HEK293 (cell line): ENCODE data around the gene CREB5.

Experiments used
- CTCF ChIP-seq: fragments of 450-650 bp; formaldehyde crosslinking; IDR thresholded peaks from 2 replicates; pipeline ENCODE4 v1.5.1; 2016; ENCODE audit warnings: missing biosample characterization, missing genetic modification characterization
- MZF1 ChIP-seq: fragments of 450-650 bp; formaldehyde crosslinking; IDR thresholded peaks from 2 replicates; pipeline ENCODE4 v1.5.1; 2017; ENCODE audit warnings: missing biosample characterization, missing genetic modification characterization, borderline replicate concordance
- ZNF157 ChIP-seq: fragments of 450-650 bp; formaldehyde crosslinking; IDR thresholded peaks from 2 replicates; pipeline ENCODE4 v1.5.1; 2016; ENCODE audit warnings: missing biosample characterization, missing genetic modification characterization
- ZNF19 ChIP-seq: fragments of 450-650 bp; formaldehyde crosslinking; IDR thresholded peaks from 2 replicates; pipeline ENCODE4; 2016; ENCODE audit warnings: missing biosample characterization, missing genetic modification characterization, low read depth
- ZNF521 ChIP-seq: fragments of 450-650 bp; formaldehyde crosslinking; IDR thresholded peaks from 2 replicates; pipeline ENCODE4 v1.5.1; 2017; ENCODE audit warnings: missing biosample characterization, mild to moderate bottlenecking, missing genetic modification characterization
- ZNF544 ChIP-seq: fragments of 450-650 bp; formaldehyde crosslinking; IDR thresholded peaks from 2 replicates; pipeline ENCODE4 v1.5.0; 2017; ENCODE audit warnings: missing biosample characterization, missing genetic modification characterization
- TF ChIP-seq, protein P1 (sequence below): fragments of 450-650 bp; formaldehyde crosslinking; IDR thresholded peaks from 2 replicates; pipeline ENCODE4 v1.5.1; 2017; ENCODE audit warnings: missing biosample characterization, missing genetic modification characterization
- TF ChIP-seq, protein P2 (sequence below): fragments of 450-650 bp; formaldehyde crosslinking; optimal IDR thresholded peaks from 2 replicates; pipeline ENCODE3; 2016; ENCODE audit warnings: missing biosample characterization, mild to moderate bottlenecking, missing genetic modification characterization

DNA sequence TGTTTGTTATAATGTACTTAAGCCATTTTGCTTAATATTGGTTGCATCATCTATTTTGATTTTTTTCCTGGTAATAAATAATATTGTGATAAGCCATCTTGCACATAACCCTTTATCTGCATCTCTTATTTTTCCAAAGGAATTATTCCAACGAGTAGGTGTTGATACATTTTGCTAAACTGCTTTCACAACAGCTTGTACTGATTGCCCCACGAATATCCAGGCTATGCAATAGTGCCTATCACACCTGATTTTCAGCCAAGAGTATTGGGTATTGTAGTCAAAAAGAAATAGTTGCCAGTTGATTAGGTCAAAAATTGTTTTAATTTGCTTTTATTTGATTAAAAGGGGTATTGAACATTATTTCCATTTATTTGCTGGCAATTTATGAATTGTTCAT is 20.7 kb downstream of the CREB5 start:
- no peak for TF ChIP-seq CTCF
- TF ChIP-seq, protein P1, sequence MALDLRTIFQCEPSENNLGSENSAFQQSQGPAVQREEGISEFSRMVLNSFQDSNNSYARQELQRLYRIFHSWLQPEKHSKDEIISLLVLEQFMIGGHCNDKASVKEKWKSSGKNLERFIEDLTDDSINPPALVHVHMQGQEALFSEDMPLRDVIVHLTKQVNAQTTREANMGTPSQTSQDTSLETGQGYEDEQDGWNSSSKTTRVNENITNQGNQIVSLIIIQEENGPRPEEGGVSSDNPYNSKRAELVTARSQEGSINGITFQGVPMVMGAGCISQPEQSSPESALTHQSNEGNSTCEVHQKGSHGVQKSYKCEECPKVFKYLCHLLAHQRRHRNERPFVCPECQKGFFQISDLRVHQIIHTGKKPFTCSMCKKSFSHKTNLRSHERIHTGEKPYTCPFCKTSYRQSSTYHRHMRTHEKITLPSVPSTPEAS (tag by site-specific recombination) = no peak
- TF ChIP-seq MZF1 = no peak
- TF ChIP-seq ZNF544 (tag by site-specific recombination) = no peak
- no peak for TF ChIP-seq ZNF521 (tag by site-specific recombination)
- TF ChIP-seq ZNF157 (tag by site-specific recombination) = no peak
- TF ChIP-seq, protein P2, sequence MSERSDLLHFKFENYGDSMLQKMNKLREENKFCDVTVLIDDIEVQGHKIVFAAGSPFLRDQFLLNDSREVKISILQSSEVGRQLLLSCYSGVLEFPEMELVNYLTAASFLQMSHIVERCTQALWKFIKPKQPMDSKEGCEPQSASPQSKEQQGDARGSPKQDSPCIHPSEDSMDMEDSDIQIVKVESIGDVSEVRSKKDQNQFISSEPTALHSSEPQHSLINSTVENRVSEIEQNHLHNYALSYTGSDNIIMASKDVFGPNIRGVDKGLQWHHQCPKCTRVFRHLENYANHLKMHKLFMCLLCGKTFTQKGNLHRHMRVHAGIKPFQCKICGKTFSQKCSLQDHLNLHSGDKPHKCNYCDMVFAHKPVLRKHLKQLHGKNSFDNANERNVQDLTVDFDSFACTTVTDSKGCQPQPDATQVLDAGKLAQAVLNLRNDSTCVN (tag by site-specific recombination) = no peak
- TF ChIP-seq ZNF19 (tag by site-specific recombination) = no peak
